Parathyroid adenoma (tissue), 2 donors: Measurements from ENCODE around the gene GPRIN2.

Source experiments
- H2AFZ ChIP-seq: fragments of 300-600 bp; sonication (generic); one replicate; pipeline ENCODE4 v1.7.0; 2017; ENCODE audit warnings: antibody characterized with exemption, mild to moderate bottlenecking
- H3K27ac ChIP-seq: fragments of 300-600 bp; sonication (generic); one replicate; pipeline ENCODE4 v1.7.0; 2017
- H3K27me3 ChIP-seq: fragments of 300-600 bp; sonication (generic); one replicate; pipeline ENCODE4 v1.7.0; 2017; ENCODE audit warnings: low read length; ENCODE audit not compliant: control insufficient read depth, insufficient read depth
- H3K36me3 ChIP-seq: fragments of 300-600 bp; sonication (generic); one replicate; pipeline ENCODE4 v1.7.0; 2017; ENCODE audit warnings: low read length; ENCODE audit not compliant: control insufficient read depth, insufficient read depth
- H3K4me1 ChIP-seq: fragments of 300-600 bp; sonication (generic); one replicate; pipeline ENCODE4 v1.7.0; 2017; ENCODE audit warnings: control low read depth
- H3K4me2 ChIP-seq: fragments of 300-600 bp; sonication (generic); one replicate; pipeline ENCODE4 v1.7.0; 2017; ENCODE audit warnings: low read length
- H3K4me3 ChIP-seq: fragments of 300-600 bp; sonication (generic); one replicate; pipeline ENCODE4 v1.7.0; 2017; ENCODE audit warnings: low read depth, low read length
- H3K79me2 ChIP-seq: fragments of 300-600 bp; sonication (generic); one replicate; pipeline ENCODE4 v1.7.0; 2017; ENCODE audit warnings: control low read depth
- H3K9ac ChIP-seq: fragments of 300-600 bp; sonication (generic); one replicate; pipeline ENCODE4 v1.7.0; 2017; ENCODE audit warnings: mild to moderate bottlenecking
- H3K9me3 ChIP-seq: fragments of 300-600 bp; sonication (generic); one replicate; pipeline ENCODE4 v1.7.0; 2017; ENCODE audit warnings: low read length; ENCODE audit not compliant: control insufficient read depth
- TF ChIP-seq, protein P1 (sequence below): fragments of 300-600 bp; sonication (generic); IDR thresholded peaks from one replicate; pipeline ENCODE4 v1.7.0; 2017; ENCODE audit warnings: antibody characterized with exemption, mild to moderate bottlenecking
- donor health status: primary hyperparathyroidism.

Gene GPRIN2

DNA sequence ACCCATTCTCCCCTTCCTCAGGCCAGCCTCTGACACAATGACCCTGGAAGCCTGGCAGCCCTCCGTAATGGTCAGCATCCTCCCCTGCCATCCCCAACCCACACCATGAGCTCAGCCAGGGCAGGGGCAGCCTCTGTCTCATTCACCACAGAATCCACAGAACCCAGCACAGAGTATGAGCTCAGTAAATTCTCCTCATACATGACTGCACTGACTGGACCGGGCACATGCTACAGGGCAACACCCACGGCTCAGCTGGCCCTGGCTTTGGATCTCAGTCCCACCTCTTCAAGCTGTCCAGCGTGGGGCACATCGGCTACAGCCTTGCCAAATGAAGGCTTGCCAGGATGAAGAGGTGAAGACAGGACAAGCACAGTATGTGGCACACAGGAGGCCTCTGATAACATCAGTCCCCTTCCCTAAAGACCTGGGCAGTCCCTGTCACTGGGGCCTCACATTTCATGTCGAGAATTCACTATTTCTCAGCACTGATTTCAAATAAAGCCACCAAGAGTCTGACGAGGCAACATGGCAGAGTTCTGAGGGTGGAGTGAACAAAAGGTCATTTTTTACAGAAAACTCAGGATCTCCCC is 7.9 kb downstream of the GPRIN2 start:
- H3K4me1 ChIP-seq = peaks cover 11% of the 10 kb centered on the region
- H3K36me3 ChIP-seq = no peaks in the 10 kb centered on the region
- no peak overlapping the region for H3K4me2 ChIP-seq
- no peak overlapping the region for H3K27ac ChIP-seq
- no peaks in the 10 kb centered on the region for H3K79me2 ChIP-seq
- no peak overlapping the region for H3K4me3 ChIP-seq
- no peaks in the 10 kb centered on the region for H3K27me3 ChIP-seq
- no peak overlapping the region for H2AFZ ChIP-seq
- H3K9me3 ChIP-seq = no peaks in the 10 kb centered on the region
- TF ChIP-seq, protein P1, sequence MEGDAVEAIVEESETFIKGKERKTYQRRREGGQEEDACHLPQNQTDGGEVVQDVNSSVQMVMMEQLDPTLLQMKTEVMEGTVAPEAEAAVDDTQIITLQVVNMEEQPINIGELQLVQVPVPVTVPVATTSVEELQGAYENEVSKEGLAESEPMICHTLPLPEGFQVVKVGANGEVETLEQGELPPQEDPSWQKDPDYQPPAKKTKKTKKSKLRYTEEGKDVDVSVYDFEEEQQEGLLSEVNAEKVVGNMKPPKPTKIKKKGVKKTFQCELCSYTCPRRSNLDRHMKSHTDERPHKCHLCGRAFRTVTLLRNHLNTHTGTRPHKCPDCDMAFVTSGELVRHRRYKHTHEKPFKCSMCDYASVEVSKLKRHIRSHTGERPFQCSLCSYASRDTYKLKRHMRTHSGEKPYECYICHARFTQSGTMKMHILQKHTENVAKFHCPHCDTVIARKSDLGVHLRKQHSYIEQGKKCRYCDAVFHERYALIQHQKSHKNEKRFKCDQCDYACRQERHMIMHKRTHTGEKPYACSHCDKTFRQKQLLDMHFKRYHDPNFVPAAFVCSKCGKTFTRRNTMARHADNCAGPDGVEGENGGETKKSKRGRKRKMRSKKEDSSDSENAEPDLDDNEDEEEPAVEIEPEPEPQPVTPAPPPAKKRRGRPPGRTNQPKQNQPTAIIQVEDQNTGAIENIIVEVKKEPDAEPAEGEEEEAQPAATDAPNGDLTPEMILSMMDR = no peak
- no peak overlapping the region for H3K9ac ChIP-seq

DNA sequence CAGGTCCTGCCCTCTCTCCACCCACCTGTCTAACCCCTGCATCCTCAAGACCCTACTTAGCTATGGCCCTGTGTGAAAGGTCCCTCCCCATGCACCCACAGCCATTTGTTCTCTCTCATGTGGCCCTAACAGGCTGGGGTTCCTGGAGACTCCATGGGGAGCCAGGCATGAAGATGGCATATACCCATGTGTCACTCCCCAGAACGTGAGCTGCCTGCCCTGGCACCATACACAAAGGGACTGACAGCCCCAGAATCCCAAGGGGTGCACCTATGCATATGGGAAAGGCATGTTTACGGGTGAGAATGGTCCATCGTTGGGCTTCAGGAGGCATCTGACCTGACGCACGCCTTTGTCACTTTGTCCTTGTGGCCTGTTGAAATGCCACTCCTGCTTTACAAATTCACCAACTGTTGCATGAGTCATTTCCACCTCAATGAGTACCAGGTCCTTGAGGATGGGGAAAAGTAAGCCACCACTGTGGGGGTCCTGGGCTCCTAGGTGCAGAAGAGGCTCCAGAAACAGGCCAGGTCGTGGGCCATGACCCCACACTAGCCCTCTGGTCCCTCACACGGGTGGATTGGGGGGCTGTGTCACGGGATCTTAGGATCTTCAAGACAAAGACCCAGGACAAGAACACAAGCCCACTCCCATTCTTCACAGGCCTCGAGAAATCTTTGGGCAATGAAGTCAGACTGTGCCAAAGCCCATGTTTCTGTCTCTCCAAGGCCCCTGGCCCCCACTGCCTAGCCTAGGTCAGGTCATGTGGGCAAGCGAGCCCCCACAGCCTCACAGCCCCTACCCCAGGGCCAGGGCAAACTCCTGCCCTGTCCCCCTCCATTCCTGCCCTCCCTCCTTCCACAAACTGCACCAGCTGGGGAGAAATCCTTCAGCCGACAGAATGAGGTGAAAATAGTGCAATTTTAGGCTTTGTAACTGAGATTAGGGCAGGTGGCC is 8.6 kb downstream of the GPRIN2 start:
- H3K4me2 ChIP-seq = no peak overlapping the region
- peaks cover 11% of the 10 kb centered on the region for H3K4me1 ChIP-seq

DNA sequence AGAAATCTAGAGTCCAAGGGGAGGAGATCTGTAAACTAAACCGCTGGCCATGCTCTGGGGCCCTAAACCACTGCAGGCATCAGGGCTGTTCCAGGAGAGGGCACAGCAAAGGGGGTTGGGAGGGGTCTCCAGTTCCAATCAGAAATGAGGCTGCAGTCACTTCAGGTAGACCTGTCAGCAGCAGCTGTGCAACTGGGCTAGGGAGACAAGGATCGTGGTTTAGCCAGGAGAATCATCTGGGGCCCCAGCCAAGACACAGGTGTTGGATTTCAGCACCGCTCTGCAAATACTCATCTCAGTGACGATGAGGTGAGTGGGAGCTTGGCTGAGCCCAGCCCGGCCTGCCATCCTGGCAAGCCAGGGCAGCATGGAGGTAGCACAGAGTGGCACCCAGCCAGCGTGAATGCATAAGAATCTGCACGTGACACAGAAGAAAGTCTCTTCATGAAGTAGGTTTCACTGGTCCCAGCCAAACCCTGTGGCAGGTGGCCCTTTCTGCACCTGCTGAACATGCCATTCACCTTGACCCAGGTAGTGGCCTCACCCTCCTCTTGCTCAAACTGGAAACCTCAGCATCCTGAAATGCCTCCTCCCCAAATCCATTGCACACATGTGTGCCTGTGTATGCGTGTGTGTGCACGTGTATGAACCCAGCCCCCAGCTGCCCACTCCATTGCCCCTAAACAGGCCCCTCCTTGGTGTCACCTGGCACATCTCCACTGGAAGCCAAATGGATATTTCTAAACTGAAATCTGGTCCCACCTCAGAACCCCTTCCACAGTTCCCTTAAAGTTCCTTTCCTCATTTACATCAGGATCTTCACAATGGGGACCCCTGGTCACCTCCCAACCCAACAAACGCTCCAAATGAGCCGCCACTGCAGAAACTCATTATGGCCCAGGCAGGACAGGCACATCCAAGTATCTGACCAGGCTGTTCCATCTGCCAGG is 9.6 kb downstream of the GPRIN2 start:
- Histone ChIP-seq H3K4me3 (no peak overlapping the region), H3K9ac (no peak overlapping the region), H3K36me3 (no peaks in the 10 kb centered on the region), H3K4me2 (no peak overlapping the region), H3K9me3 (no peaks in the 10 kb centered on the region), H3K27ac (no peak overlapping the region), H3K4me1 (peaks cover 11% of the 10 kb centered on the region), H2AFZ (no peak overlapping the region), H3K27me3 (no peaks in the 10 kb centered on the region), H3K79me2 (no peaks in the 10 kb centered on the region)
- TF ChIP-seq, protein P1 = no peak

More for the DNA sequence above, 8.6 kb downstream of the GPRIN2 start:
- no peaks in the 10 kb centered on the region for H3K36me3 ChIP-seq
- H3K27me3 ChIP-seq = no peaks in the 10 kb centered on the region
- TF ChIP-seq, protein P1 = no peak
- H2AFZ ChIP-seq = no peak overlapping the region
- no peaks in the 10 kb centered on the region for H3K9me3 ChIP-seq
- no peak overlapping the region for H3K4me3 ChIP-seq
- no peak overlapping the region for H3K27ac ChIP-seq
- no peaks in the 10 kb centered on the region for H3K79me2 ChIP-seq
- no peak overlapping the region for H3K9ac ChIP-seq

DNA sequence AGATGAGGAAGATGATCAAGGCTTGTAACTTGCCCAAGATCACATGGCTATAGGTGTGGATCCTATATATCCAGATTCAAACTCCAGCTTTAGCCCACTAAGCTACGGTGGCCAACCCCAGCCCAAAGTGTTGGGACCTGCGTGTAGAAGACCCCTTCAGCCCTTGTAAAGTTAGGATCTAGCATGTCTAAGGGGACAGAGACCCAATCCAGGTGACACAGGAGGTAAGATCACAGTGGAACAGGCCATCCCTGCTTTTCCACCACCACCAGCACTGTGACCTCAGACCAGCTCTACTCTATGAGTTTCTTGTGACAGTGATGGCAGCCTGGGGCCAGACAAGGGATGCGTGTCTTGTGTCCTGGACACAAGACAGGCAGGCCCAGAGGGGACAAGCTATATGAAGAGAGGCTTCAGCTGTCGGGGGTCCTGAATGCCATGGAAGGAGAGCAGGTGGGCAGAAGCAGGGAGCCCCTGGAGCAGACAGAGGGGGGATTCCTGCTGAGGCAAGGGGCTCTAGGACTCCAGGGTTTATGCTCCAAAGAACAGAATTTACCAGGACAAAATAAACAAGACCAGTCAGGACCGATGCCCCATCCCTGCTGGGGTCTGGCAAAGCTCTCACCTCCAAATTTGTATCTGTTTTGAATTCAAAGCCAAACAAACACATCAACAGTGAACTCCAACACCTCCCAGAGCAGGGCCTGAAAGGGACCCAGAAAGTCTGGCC is 10.4 kb downstream of the GPRIN2 start:
- peaks cover 11% of the 10 kb centered on the region for H3K4me1 ChIP-seq
- H3K9me3 ChIP-seq = no peaks in the 10 kb centered on the region
- no peaks in the 10 kb centered on the region for H3K36me3 ChIP-seq
- H3K27ac ChIP-seq = no peak overlapping the region
- no peaks in the 10 kb centered on the region for H3K79me2 ChIP-seq
- H3K4me2 ChIP-seq = no peak overlapping the region
- H3K4me3 ChIP-seq = no peak overlapping the region
- no peak overlapping the region for H3K9ac ChIP-seq
- H3K27me3 ChIP-seq = no peaks in the 10 kb centered on the region
- TF ChIP-seq, protein P1 = no peak
- no peak overlapping the region for H2AFZ ChIP-seq
